Measurements from ENCODE around the gene POPDC2. TPM values are rescaled to one million over a fixed set of nuclear protein-coding genes. Genes with fewer than 3 reads are reported as not detected.
A peak's percentile ranks its signal among the peaks of the same experiment; 100 is the strongest.

Gene POPDC2
- total RNA-seq, 1 experiment from 2014 or later, result 0.48 TPM

DNA sequence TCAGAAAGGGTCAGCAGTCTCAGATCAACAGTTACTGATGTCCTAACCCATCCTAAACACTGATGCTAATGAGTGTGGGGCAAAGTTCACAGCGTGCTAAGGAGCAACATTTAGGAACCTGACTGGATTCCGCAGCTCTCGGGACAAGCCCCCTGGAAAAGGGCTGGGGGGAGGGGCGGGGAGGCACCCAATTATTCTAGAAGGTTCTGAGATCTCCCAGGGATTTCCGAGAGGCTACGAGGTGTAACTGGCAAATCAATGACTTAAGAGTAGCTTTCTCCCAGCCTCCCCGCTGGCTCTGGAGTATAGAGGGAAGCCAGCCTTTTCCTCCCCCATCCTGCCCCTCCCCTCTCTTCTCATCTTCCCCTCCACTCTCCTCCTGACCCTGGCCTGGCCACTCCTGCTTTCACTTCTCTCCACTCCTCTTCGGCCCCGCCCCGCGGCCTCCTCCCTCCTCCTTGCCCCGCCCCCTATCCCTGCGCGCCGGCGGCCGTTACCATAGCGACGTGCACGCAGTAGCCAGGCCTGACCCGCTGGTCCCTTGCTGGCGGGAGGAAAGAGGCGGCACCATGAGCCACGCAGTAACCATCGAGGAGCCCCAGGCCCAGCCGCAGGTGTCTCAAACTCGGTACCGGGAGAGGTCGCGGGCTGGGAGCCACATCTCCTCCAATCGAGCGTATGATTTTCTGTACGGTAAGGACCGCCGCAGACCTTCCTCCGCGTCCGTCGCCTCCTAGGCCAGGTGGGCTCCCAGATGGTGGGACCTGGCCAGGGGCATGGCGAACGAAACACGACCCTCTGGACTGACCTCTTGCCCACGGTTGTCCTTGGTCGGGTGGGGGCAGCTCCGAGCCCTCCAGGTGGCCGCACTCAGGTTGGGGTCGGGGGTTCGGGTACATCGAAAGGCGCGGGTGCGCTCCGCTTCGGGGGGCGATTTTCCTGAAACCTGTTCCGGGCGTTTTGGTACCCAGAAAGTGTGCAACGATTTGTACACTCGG, 42.4 kb upstream of the POPDC2 start, which contains the start of gene CFAP91 (continued):
- TF ChIP-seq, protein P1, sequence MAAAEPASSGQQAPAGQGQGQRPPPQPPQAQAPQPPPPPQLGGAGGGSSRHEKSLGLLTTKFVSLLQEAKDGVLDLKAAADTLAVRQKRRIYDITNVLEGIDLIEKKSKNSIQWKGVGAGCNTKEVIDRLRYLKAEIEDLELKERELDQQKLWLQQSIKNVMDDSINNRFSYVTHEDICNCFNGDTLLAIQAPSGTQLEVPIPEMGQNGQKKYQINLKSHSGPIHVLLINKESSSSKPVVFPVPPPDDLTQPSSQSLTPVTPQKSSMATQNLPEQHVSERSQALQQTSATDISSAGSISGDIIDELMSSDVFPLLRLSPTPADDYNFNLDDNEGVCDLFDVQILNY (CRISPR knock-in tag; IDR thresholded peaks at IDR 0.05), result peak; percentile 86
- TF ChIP-seq, protein P2, sequence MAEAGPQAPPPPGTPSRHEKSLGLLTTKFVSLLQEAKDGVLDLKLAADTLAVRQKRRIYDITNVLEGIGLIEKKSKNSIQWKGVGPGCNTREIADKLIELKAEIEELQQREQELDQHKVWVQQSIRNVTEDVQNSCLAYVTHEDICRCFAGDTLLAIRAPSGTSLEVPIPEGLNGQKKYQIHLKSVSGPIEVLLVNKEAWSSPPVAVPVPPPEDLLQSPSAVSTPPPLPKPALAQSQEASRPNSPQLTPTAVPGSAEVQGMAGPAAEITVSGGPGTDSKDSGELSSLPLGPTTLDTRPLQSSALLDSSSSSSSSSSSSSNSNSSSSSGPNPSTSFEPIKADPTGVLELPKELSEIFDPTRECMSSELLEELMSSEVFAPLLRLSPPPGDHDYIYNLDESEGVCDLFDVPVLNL (CRISPR knock-in tag; IDR thresholded peaks at IDR 0.05; ENCODE audit: borderline replicate concordance, low read depth), result no peak
- TF ChIP-seq NFYB (CRISPR knock-in tag; conservative IDR thresholded peaks at IDR 0.05; ENCODE audit: low read depth) (no peak), ZNF317 (CRISPR knock-in tag; IDR thresholded peaks at IDR 0.05; ENCODE audit: borderline replicate concordance, low read depth) (no peak), SOX15 (CRISPR knock-in tag; IDR thresholded peaks at IDR 0.05) (no peak), ZNF138 (CRISPR knock-in tag; conservative IDR thresholded peaks at IDR 0.05) (no peak; the same call in 1 of the 2 replicates), ZNF232 (CRISPR knock-in tag; IDR thresholded peaks at IDR 0.05) (peak; percentile 75; the same call in 1 of the 2 replicates), NR3C1 (CRISPR knock-in tag; conservative IDR thresholded peaks at IDR 0.05; ENCODE audit: low read depth) (no peak), ZNF219 (CRISPR knock-in tag; IDR thresholded peaks at IDR 0.05; ENCODE audit: borderline replicate concordance) (no peak), JUN (CRISPR knock-in tag; IDR thresholded peaks at IDR 0.05) (no peak), KAT7 (CRISPR knock-in tag; IDR thresholded peaks at IDR 0.05; ENCODE audit: borderline replicate concordance) (no peak), TP53 (CRISPR knock-in tag; IDR thresholded peaks at IDR 0.05) (no peak)
- TF ChIP-seq, protein P3, sequence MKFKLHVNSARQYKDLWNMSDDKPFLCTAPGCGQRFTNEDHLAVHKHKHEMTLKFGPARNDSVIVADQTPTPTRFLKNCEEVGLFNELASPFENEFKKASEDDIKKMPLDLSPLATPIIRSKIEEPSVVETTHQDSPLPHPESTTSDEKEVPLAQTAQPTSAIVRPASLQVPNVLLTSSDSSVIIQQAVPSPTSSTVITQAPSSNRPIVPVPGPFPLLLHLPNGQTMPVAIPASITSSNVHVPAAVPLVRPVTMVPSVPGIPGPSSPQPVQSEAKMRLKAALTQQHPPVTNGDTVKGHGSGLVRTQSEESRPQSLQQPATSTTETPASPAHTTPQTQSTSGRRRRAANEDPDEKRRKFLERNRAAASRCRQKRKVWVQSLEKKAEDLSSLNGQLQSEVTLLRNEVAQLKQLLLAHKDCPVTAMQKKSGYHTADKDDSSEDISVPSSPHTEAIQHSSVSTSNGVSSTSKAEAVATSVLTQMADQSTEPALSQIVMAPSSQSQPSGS (CRISPR knock-in tag; IDR thresholded peaks at IDR 0.05; ENCODE audit: borderline replicate concordance, low read depth), result no peak
- TF ChIP-seq, protein P4, sequence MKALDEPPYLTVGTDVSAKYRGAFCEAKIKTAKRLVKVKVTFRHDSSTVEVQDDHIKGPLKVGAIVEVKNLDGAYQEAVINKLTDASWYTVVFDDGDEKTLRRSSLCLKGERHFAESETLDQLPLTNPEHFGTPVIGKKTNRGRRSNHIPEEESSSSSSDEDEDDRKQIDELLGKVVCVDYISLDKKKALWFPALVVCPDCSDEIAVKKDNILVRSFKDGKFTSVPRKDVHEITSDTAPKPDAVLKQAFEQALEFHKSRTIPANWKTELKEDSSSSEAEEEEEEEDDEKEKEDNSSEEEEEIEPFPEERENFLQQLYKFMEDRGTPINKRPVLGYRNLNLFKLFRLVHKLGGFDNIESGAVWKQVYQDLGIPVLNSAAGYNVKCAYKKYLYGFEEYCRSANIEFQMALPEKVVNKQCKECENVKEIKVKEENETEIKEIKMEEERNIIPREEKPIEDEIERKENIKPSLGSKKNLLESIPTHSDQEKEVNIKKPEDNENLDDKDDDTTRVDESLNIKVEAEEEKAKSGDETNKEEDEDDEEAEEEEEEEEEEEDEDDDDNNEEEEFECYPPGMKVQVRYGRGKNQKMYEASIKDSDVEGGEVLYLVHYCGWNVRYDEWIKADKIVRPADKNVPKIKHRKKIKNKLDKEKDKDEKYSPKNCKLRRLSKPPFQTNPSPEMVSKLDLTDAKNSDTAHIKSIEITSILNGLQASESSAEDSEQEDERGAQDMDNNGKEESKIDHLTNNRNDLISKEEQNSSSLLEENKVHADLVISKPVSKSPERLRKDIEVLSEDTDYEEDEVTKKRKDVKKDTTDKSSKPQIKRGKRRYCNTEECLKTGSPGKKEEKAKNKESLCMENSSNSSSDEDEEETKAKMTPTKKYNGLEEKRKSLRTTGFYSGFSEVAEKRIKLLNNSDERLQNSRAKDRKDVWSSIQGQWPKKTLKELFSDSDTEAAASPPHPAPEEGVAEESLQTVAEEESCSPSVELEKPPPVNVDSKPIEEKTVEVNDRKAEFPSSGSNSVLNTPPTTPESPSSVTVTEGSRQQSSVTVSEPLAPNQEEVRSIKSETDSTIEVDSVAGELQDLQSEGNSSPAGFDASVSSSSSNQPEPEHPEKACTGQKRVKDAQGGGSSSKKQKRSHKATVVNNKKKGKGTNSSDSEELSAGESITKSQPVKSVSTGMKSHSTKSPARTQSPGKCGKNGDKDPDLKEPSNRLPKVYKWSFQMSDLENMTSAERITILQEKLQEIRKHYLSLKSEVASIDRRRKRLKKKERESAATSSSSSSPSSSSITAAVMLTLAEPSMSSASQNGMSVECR (CRISPR knock-in tag; IDR thresholded peaks at IDR 0.05; ENCODE audit: borderline replicate concordance), result no peak; the same call in 1 of the 2 replicates
- TF ChIP-seq, protein P5, sequence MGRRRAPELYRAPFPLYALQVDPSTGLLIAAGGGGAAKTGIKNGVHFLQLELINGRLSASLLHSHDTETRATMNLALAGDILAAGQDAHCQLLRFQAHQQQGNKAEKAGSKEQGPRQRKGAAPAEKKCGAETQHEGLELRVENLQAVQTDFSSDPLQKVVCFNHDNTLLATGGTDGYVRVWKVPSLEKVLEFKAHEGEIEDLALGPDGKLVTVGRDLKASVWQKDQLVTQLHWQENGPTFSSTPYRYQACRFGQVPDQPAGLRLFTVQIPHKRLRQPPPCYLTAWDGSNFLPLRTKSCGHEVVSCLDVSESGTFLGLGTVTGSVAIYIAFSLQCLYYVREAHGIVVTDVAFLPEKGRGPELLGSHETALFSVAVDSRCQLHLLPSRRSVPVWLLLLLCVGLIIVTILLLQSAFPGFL (CRISPR knock-in tag; IDR thresholded peaks at IDR 0.05; ENCODE audit: borderline replicate concordance), result no peak
- TF ChIP-seq, protein P6, sequence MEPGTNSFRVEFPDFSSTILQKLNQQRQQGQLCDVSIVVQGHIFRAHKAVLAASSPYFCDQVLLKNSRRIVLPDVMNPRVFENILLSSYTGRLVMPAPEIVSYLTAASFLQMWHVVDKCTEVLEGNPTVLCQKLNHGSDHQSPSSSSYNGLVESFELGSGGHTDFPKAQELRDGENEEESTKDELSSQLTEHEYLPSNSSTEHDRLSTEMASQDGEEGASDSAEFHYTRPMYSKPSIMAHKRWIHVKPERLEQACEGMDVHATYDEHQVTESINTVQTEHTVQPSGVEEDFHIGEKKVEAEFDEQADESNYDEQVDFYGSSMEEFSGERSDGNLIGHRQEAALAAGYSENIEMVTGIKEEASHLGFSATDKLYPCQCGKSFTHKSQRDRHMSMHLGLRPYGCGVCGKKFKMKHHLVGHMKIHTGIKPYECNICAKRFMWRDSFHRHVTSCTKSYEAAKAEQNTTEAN (CRISPR knock-in tag; IDR thresholded peaks at IDR 0.05), result no peak
- TF ChIP-seq, protein P7, sequence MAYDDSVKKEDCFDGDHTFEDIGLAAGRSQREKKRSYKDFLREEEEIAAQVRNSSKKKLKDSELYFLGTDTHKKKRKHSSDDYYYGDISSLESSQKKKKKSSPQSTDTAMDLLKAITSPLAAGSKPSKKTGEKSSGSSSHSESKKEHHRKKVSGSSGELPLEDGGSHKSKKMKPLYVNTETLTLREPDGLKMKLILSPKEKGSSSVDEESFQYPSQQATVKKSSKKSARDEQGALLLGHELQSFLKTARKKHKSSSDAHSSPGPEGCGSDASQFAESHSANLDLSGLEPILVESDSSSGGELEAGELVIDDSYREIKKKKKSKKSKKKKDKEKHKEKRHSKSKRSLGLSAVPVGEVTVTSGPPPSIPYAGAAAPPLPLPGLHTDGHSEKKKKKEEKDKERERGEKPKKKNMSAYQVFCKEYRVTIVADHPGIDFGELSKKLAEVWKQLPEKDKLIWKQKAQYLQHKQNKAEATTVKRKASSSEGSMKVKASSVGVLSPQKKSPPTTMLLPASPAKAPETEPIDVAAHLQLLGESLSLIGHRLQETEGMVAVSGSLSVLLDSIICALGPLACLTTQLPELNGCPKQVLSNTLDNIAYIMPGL (CRISPR knock-in tag; IDR thresholded peaks at IDR 0.05), result peak; percentile 24; the same call in 1 of the 2 replicates
- TF ChIP-seq, protein P8, sequence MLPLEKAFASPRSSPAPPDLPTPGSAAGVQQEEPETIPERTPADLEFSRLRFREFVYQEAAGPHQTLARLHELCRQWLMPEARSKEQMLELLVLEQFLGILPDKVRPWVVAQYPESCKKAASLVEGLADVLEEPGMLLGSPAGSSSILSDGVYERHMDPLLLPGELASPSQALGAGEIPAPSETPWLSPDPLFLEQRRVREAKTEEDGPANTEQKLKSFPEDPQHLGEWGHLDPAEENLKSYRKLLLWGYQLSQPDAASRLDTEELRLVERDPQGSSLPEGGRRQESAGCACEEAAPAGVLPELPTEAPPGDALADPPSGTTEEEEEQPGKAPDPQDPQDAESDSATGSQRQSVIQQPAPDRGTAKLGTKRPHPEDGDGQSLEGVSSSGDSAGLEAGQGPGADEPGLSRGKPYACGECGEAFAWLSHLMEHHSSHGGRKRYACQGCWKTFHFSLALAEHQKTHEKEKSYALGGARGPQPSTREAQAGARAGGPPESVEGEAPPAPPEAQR (CRISPR knock-in tag; IDR thresholded peaks at IDR 0.05), result no peak
- TF ChIP-seq, protein P9, sequence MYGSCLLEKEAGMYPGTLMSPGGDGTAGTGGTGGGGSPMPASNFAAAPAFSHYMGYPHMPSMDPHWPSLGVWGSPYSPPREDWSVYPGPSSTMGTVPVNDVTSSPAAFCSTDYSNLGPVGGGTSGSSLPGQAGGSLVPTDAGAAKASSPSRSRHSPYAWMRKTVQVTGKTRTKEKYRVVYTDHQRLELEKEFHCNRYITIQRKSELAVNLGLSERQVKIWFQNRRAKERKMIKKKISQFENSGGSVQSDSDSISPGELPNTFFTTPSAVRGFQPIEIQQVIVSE (CRISPR knock-in tag; IDR thresholded peaks at IDR 0.05; ENCODE audit: borderline replicate concordance), result no peak
